ENCODE measurements around the gene PATZ1. TPM values are rescaled to one million over a fixed set of nuclear protein-coding genes. Genes with fewer than 3 reads are reported as not detected.
A peak's percentile ranks its signal among the peaks of the same experiment; 100 is the strongest.

The PATZ1 gene
- total and polyA plus RNA-seq, 2 experiments from 2014 or later = 24.8 to 46.4 TPM

DNA sequence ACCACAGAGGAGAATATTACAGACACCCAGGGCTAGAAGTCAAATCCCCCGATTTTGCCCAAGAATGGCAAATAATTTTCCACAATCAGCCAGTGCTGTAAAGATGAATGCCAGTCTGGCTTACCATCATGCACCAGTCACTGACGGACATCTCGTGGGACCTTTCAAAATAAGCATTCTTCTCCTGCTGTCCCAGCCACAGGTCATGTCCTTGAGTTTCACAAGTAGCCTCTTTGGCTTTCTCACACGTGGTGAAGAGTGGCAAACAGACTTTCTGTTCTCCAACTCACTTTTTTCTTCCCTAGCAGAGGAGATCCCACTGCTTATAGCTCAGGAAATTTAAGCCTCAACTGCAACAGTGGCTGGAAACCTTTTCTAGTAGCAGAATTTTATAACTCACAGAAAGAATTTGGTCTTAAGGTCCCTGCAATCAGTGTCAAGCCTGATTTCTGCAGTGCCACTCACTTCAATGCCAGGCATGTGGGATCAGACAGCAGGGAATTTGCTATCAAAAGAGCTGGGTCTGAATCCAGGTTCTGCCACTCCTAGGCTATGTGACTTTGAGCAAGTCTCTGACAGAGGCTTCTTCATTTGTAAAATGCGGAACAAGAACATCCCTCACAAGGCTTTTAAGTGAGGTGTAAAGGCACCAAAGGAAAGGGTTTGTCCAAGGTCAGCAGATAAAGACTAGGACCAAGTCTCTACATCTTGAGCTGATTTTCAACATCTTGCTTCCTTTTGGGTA, 57.5 kb downstream of the PATZ1 start:
- Histone ChIP-seq H3K4me3 (no peak overlapping the region), H3K36me3 (no peaks in the 10 kb centered on the region), H3K27me3 (no peaks in the 10 kb centered on the region), H3K4me1 (ENCODE audit: low read depth) (peaks cover 21% of the 10 kb centered on the region), H3K9me3 (ENCODE audit: low read depth) (no peaks in the 10 kb centered on the region), H3K27ac (no peak overlapping the region)
- TF ChIP-seq, protein P1, sequence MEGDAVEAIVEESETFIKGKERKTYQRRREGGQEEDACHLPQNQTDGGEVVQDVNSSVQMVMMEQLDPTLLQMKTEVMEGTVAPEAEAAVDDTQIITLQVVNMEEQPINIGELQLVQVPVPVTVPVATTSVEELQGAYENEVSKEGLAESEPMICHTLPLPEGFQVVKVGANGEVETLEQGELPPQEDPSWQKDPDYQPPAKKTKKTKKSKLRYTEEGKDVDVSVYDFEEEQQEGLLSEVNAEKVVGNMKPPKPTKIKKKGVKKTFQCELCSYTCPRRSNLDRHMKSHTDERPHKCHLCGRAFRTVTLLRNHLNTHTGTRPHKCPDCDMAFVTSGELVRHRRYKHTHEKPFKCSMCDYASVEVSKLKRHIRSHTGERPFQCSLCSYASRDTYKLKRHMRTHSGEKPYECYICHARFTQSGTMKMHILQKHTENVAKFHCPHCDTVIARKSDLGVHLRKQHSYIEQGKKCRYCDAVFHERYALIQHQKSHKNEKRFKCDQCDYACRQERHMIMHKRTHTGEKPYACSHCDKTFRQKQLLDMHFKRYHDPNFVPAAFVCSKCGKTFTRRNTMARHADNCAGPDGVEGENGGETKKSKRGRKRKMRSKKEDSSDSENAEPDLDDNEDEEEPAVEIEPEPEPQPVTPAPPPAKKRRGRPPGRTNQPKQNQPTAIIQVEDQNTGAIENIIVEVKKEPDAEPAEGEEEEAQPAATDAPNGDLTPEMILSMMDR (IDR thresholded peaks at IDR 0.05; ENCODE audit: low read depth, low read length) = no peak
- peak in 1 of 2 donors; percentile 30 for DNase-seq (ENCODE audit: low read depth in 1 of 2, low spot score in 1 of 2)

GRCh38 chr22:31287818-31288495, 58.2 kb downstream of the PATZ1 start:
- Histone ChIP-seq H3K27me3 (no peaks in the 10 kb centered on the region), H3K27ac (no peak overlapping the region), H3K4me3 (no peak overlapping the region)

GRCh38 chr22:31286360-31287255, 59.5 kb downstream of the PATZ1 start:
- no peaks in the 10 kb centered on the region for H3K9me3 ChIP-seq (ENCODE audit: low read depth)
- TF ChIP-seq, protein P1 (IDR thresholded peaks at IDR 0.05; ENCODE audit: low read depth, low read length) = no peak
- no peaks in the 10 kb centered on the region for H3K36me3 ChIP-seq
- H3K4me1 ChIP-seq (ENCODE audit: low read depth) = peaks cover 15% of the 10 kb centered on the region
- no peaks in the 10 kb centered on the region for H3K27me3 ChIP-seq
- H3K27ac ChIP-seq = peak overlapping the region; percentile 46
- DNase-seq (ENCODE audit: low read depth in 1 of 2, low spot score in 1 of 2) = peak in 1 of 2 donors; percentile 20
- no peak overlapping the region for H3K4me3 ChIP-seq

More at GRCh38 chr22:31287818-31288495, 58.2 kb downstream of the PATZ1 start:
- Histone ChIP-seq H3K9me3 (ENCODE audit: low read depth) (no peaks in the 10 kb centered on the region), H3K4me1 (ENCODE audit: low read depth) (peaks cover 21% of the 10 kb centered on the region), H3K36me3 (no peaks in the 10 kb centered on the region)
- DNase-seq (ENCODE audit: low read depth in 1 of 2, low spot score in 1 of 2) = no peak
- TF ChIP-seq, protein P1 (IDR thresholded peaks at IDR 0.05; ENCODE audit: low read depth, low read length) = no peak

GRCh38 chr22:31284281-31285155, 61.6 kb downstream of the PATZ1 start:
- peaks cover 11% of the 10 kb centered on the region for H3K4me1 ChIP-seq (ENCODE audit: low read depth)
- TF ChIP-seq, protein P1 (IDR thresholded peaks at IDR 0.05; ENCODE audit: low read depth, low read length) = no peak
- H3K4me3 ChIP-seq = no peak overlapping the region
- H3K9me3 ChIP-seq (ENCODE audit: low read depth) = no peaks in the 10 kb centered on the region
- DNase-seq (ENCODE audit: low read depth in 1 of 2, low spot score in 1 of 2) = peak in 1 of 2 donors; percentile 52
- H3K27ac ChIP-seq = peak overlapping the region; percentile 70
- H3K36me3 ChIP-seq = no peaks in the 10 kb centered on the region
- no peaks in the 10 kb centered on the region for H3K27me3 ChIP-seq

All from cardiac muscle cell (in vitro differentiated cells and primary cell).